HG03457 (cell line): ENCODE results near the gene MCU.
"Not testable (repeated sequence)": the region's sequence is repeated elsewhere in the genome, so short reads cannot be mapped to it uniquely, and the experiment has no call there.

Experiments
- ATAC-seq: cut with Tn5 transposase; IDR thresholded peaks from one replicate; pipeline ENCODE4 v1.9.1; 2021; ENCODE audit warnings: moderate number of reproducible peaks; ENCODE audit not compliant: unreplicated experiment

Gene MCU

GRCh38 chr10:72727130-72727529, 35.2 kb downstream of the MCU start:
- no peak for ATAC-seq

GRCh38 chr10:72728462-72728861, 36.5 kb downstream of the MCU start:
- no peak for ATAC-seq

GRCh38 chr10:72729528-72729927, 37.6 kb downstream of the MCU start:
- ATAC-seq = peak; percentile 59

- ATAC-seq = no peak
These were observed 38.5 kb downstream of the MCU start for GRCh38 chr10:72730479-72730878.

- no peak for ATAC-seq
These were observed 40.0 kb downstream of the MCU start for GRCh38 chr10:72731916-72732419.

- no peak for ATAC-seq
These were observed 40.6 kb downstream of the MCU start for GRCh38 chr10:72732521-72732920.

GRCh38 chr10:72733989-72734388, 42.0 kb downstream of the MCU start:
- ATAC-seq = no peak

- no peak for ATAC-seq
These were observed 43.5 kb downstream of the MCU start for GRCh38 chr10:72735288-72735936.

GRCh38 chr10:72736176-72736827, 44.4 kb downstream of the MCU start:
- no peak for ATAC-seq

GRCh38 chr10:72736828-72737220, 44.9 kb downstream of the MCU start:
- no peak for ATAC-seq

GRCh38 chr10:72737357-72737756, 45.4 kb downstream of the MCU start:
- not testable (repeated sequence) for ATAC-seq

- no peak for ATAC-seq
These were observed 46.5 kb downstream of the MCU start for GRCh38 chr10:72738486-72738885.

- no peak for ATAC-seq
These were observed 48.6 kb downstream of the MCU start for GRCh38 chr10:72740528-72740927.

GRCh38 chr10:72742092-72742491, 50.1 kb downstream of the MCU start:
- ATAC-seq = no peak

GRCh38 chr10:72742797-72743196, 50.9 kb downstream of the MCU start:
- no peak for ATAC-seq

GRCh38 chr10:72744566-72744965, 52.6 kb downstream of the MCU start:
- no peak for ATAC-seq

- ATAC-seq = no peak
These were observed 54.8 kb downstream of the MCU start for GRCh38 chr10:72746426-72747363.

GRCh38 chr10:72747521-72747920, 55.6 kb downstream of the MCU start:
- ATAC-seq = no peak

GRCh38 chr10:72753760-72754231, 61.9 kb downstream of the MCU start:
- no peak for ATAC-seq

GRCh38 chr10:72754275-72755032, 62.5 kb downstream of the MCU start:
- ATAC-seq = no peak
